Effector memory CD4-positive, alpha-beta T cell (primary cell): ENCODE results near the gene FAM170B.

Experiments
- DNase-seq, 3 donors: peaks; one replicate each; pipeline ENCODE4 v3.0.0-alpha.2; 2020
- H3K27ac ChIP-seq: 2 replicates; pipeline ENCODE4 v1.7.0; 2013; ENCODE audit warnings: mild to moderate bottlenecking, low read length, moderate library complexity; ENCODE audit not compliant: insufficient read depth, poor library complexity, severe bottlenecking
- H3K27me3 ChIP-seq: replicated peaks from 2 replicates; pipeline ENCODE4 v1.7.0; 2013; ENCODE audit warnings: mild to moderate bottlenecking, low read length; ENCODE audit not compliant: insufficient read depth, control insufficient read depth, poor library complexity, severe bottlenecking
- H3K36me3 ChIP-seq: 2 replicates; pipeline ENCODE4 v1.7.0; 2013; ENCODE audit warnings: mild to moderate bottlenecking, low read length, moderate library complexity; ENCODE audit not compliant: control insufficient read depth, insufficient read depth
- H3K4me1 ChIP-seq: 2 replicates; pipeline ENCODE4 v1.7.0; 2013; ENCODE audit warnings: low read length, mild to moderate bottlenecking; ENCODE audit not compliant: control insufficient read depth, insufficient read depth, poor library complexity, severe bottlenecking
- H3K4me3 ChIP-seq: 2 replicates; pipeline ENCODE4 v1.7.0; 2013; ENCODE audit warnings: low read length, low read depth, mild to moderate bottlenecking; ENCODE audit not compliant: insufficient read depth, poor library complexity, severe bottlenecking
- H3K9me3 ChIP-seq: 2 replicates; pipeline ENCODE4 v1.7.0; 2013; ENCODE audit warnings: mild to moderate bottlenecking, low read length, moderate library complexity; ENCODE audit not compliant: control insufficient read depth

Gene FAM170B

GRCh38 chr10:49162063-49162462 is 28.2 kb upstream of the FAM170B start:
- no peak for DNase-seq
- Histone ChIP-seq H3K36me3 (no peaks in the 10 kb centered on the region), H3K4me3 (no peak overlapping the region), H3K9me3 (no peaks in the 10 kb centered on the region), H3K4me1 (no peaks in the 10 kb centered on the region), H3K27me3 (no peaks in the 10 kb centered on the region), H3K27ac (no peak overlapping the region)

GRCh38 chr10:49161411-49161997 is 27.7 kb upstream of the FAM170B start:
- no peak for DNase-seq
- H3K27ac ChIP-seq, result no peak overlapping the region

GRCh38 chr10:49160814-49161213 is 27.0 kb upstream of the FAM170B start:
- no peaks in the 10 kb centered on the region for H3K27me3 ChIP-seq
- H3K4me3 ChIP-seq, result no peak overlapping the region
- H3K9me3 ChIP-seq, result no peaks in the 10 kb centered on the region
- no peaks in the 10 kb centered on the region for H3K36me3 ChIP-seq
- H3K27ac ChIP-seq, result no peak overlapping the region
- no peaks in the 10 kb centered on the region for H3K4me1 ChIP-seq
- DNase-seq, result no peak

More at GRCh38 chr10:49161411-49161997, 27.7 kb upstream of the FAM170B start:
- H3K4me1 ChIP-seq, result no peaks in the 10 kb centered on the region
- H3K27me3 ChIP-seq, result no peaks in the 10 kb centered on the region
- no peaks in the 10 kb centered on the region for H3K36me3 ChIP-seq
- H3K9me3 ChIP-seq, result no peaks in the 10 kb centered on the region
- no peak overlapping the region for H3K4me3 ChIP-seq

- H3K27ac ChIP-seq, result no peak overlapping the region
- H3K27me3 ChIP-seq, result no peaks in the 10 kb centered on the region
- no peaks in the 10 kb centered on the region for H3K36me3 ChIP-seq
- no peaks in the 10 kb centered on the region for H3K9me3 ChIP-seq
- no peak for DNase-seq
- no peak overlapping the region for H3K4me3 ChIP-seq
- H3K4me1 ChIP-seq, result no peaks in the 10 kb centered on the region
Observed at GRCh38 chr10:49160110-49160509, 26.3 kb upstream of the FAM170B start.

GRCh38 chr10:49158915-49159314 is 25.1 kb upstream of the FAM170B start:
- no peaks in the 10 kb centered on the region for H3K27me3 ChIP-seq
- H3K4me1 ChIP-seq, result no peaks in the 10 kb centered on the region
- H3K27ac ChIP-seq, result no peak overlapping the region
- H3K4me3 ChIP-seq, result no peak overlapping the region
- no peak for DNase-seq
- H3K9me3 ChIP-seq, result no peaks in the 10 kb centered on the region
- H3K36me3 ChIP-seq, result no peaks in the 10 kb centered on the region

GRCh38 chr10:49158404-49158803 is 24.6 kb upstream of the FAM170B start:
- no peaks in the 10 kb centered on the region for H3K9me3 ChIP-seq
- no peak overlapping the region for H3K4me3 ChIP-seq
- H3K4me1 ChIP-seq, result no peaks in the 10 kb centered on the region
- no peak for DNase-seq
- H3K27me3 ChIP-seq, result no peaks in the 10 kb centered on the region
- no peaks in the 10 kb centered on the region for H3K36me3 ChIP-seq
- no peak overlapping the region for H3K27ac ChIP-seq

GRCh38 chr10:49157229-49157628 is 23.4 kb upstream of the FAM170B start:
- Histone ChIP-seq H3K4me3 (no peak overlapping the region), H3K9me3 (no peaks in the 10 kb centered on the region), H3K27ac (no peak overlapping the region), H3K4me1 (no peaks in the 10 kb centered on the region), H3K27me3 (no peaks in the 10 kb centered on the region), H3K36me3 (no peaks in the 10 kb centered on the region)
- no peak for DNase-seq

GRCh38 chr10:49154641-49155040 is 20.8 kb upstream of the FAM170B start:
- Histone ChIP-seq H3K4me1 (no peaks in the 10 kb centered on the region), H3K27me3 (no peaks in the 10 kb centered on the region), H3K9me3 (no peaks in the 10 kb centered on the region), H3K4me3 (no peak overlapping the region), H3K36me3 (no peaks in the 10 kb centered on the region), H3K27ac (no peak overlapping the region)
- DNase-seq, result no peak

GRCh38 chr10:49153971-49154370 is 20.1 kb upstream of the FAM170B start:
- no peak for DNase-seq
- no peak overlapping the region for H3K4me3 ChIP-seq
- no peaks in the 10 kb centered on the region for H3K9me3 ChIP-seq
- no peak overlapping the region for H3K27ac ChIP-seq
- no peaks in the 10 kb centered on the region for H3K27me3 ChIP-seq
- H3K36me3 ChIP-seq, result no peaks in the 10 kb centered on the region
- H3K4me1 ChIP-seq, result no peaks in the 10 kb centered on the region

- Histone ChIP-seq H3K36me3 (no peaks in the 10 kb centered on the region), H3K9me3 (no peaks in the 10 kb centered on the region), H3K27ac (no peak overlapping the region), H3K27me3 (no peaks in the 10 kb centered on the region), H3K4me3 (no peak overlapping the region), H3K4me1 (no peaks in the 10 kb centered on the region)
- DNase-seq, result no peak
Observed at GRCh38 chr10:49153115-49153514, 19.3 kb upstream of the FAM170B start.
